Astrocyte (in vitro differentiated cells and primary cell): ENCODE data around the gene PRRC1.

Experiments used
- EZH2 ChIP-seq: IDR thresholded peaks from 2 replicates; pipeline ENCODE4 v1.6.1; 2012; ENCODE audit warnings: mild to moderate bottlenecking, low read length, inconsistent platforms; ENCODE audit not compliant: insufficient read depth
- TF ChIP-seq, protein P1 (sequence below): IDR thresholded peaks from 2 replicates; pipeline ENCODE4 v1.5.1; 2011; ENCODE audit warnings: low read depth, mild to moderate bottlenecking, inconsistent platforms, low read length, moderate library complexity; ENCODE audit not compliant: insufficient read depth

DNA sequence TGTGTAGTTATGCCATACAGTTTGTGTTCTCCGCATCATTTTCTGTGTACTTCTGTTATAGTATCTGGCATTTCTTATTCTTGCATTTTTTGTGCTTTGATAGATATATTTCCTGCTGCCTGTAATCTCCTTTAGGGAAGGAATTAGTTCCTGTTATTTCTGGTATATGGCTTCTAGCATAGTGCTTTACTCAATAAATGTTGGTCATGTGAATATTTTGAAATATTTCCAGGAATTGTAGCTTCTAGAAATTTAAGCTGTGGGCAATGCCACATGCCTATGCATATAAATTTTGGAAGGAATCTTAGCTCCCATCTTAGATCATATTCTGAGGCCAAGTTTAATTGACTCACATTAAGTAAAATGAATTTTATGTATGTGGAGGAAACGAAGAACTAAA, 11.5 kb upstream of the PRRC1 start:
- TF ChIP-seq, protein P1, sequence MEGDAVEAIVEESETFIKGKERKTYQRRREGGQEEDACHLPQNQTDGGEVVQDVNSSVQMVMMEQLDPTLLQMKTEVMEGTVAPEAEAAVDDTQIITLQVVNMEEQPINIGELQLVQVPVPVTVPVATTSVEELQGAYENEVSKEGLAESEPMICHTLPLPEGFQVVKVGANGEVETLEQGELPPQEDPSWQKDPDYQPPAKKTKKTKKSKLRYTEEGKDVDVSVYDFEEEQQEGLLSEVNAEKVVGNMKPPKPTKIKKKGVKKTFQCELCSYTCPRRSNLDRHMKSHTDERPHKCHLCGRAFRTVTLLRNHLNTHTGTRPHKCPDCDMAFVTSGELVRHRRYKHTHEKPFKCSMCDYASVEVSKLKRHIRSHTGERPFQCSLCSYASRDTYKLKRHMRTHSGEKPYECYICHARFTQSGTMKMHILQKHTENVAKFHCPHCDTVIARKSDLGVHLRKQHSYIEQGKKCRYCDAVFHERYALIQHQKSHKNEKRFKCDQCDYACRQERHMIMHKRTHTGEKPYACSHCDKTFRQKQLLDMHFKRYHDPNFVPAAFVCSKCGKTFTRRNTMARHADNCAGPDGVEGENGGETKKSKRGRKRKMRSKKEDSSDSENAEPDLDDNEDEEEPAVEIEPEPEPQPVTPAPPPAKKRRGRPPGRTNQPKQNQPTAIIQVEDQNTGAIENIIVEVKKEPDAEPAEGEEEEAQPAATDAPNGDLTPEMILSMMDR: no peak
- TF ChIP-seq EZH2: no peak
